NCI-H2227 (cell line): Measurements from ENCODE around the gene TCTN1.
"Not testable (repeated sequence)": the region's sequence is repeated elsewhere in the genome, so short reads cannot be mapped to it uniquely, and the experiment has no call there.

ENCODE experiments used
- DNase-seq: peaks from one replicate; lab custom pipeline; 2025; ENCODE audit not compliant: unreplicated experiment; lab: John Stamatoyannopoulos, UW

TCTN1 gene

GRCh38 chr12:110585231-110585799 is 28.6 kb upstream of the TCTN1 start:
- DNase-seq, result no peak

GRCh38 chr12:110587102-110587501 is 26.8 kb upstream of the TCTN1 start:
- not testable (repeated sequence) for DNase-seq

GRCh38 chr12:110590059-110590458 is 23.9 kb upstream of the TCTN1 start:
- DNase-seq, result no peak

- DNase-seq, result no peak
These were observed 23.1 kb upstream of the TCTN1 start for GRCh38 chr12:110590806-110591326.

- DNase-seq, result peak; percentile 23
These were observed 22.4 kb upstream of the TCTN1 start for GRCh38 chr12:110591451-110592051.

GRCh38 chr12:110592078-110592477 is 21.9 kb upstream of the TCTN1 start:
- DNase-seq, result no peak

GRCh38 chr12:110592919-110593318 is 21.0 kb upstream of the TCTN1 start:
- DNase-seq, result not testable (repeated sequence)

GRCh38 chr12:110597885-110598284 is 16.0 kb upstream of the TCTN1 start:
- no peak for DNase-seq

GRCh38 chr12:110599334-110599733 is 14.6 kb upstream of the TCTN1 start:
- no peak for DNase-seq

GRCh38 chr12:110600254-110600653 is 13.7 kb upstream of the TCTN1 start:
- peak; percentile 33 for DNase-seq

GRCh38 chr12:110602085-110602814 is 11.7 kb upstream of the TCTN1 start:
- DNase-seq, result peak; percentile 70

- DNase-seq, result no peak
These were observed 7.7 kb upstream of the TCTN1 start for GRCh38 chr12:110606253-110606611.

- DNase-seq, result no peak
These were observed 708 bp upstream of the TCTN1 start for GRCh38 chr12:110613071-110613770.

- no peak for DNase-seq
These were observed 1.2 kb downstream of the TCTN1 start for GRCh38 chr12:110615171-110615570.

- no peak for DNase-seq
These were observed 2.7 kb downstream of the TCTN1 start for GRCh38 chr12:110616471-110617115.

- no peak for DNase-seq
These were observed 5.6 kb downstream of the TCTN1 start for GRCh38 chr12:110619534-110619953.

- DNase-seq, result no peak
These were observed 8.7 kb downstream of the TCTN1 start for GRCh38 chr12:110622582-110622981.

- no peak for DNase-seq
These were observed 13.7 kb downstream of the TCTN1 start for GRCh38 chr12:110627500-110628195.

GRCh38 chr12:110635055-110635454 is 21.1 kb downstream of the TCTN1 start:
- no peak for DNase-seq

- no peak for DNase-seq
These were observed 22.6 kb downstream of the TCTN1 start for GRCh38 chr12:110636516-110636915.
